HG03571 (cell line): ENCODE data around the gene PET100.

Source experiments
- ATAC-seq: cut with Tn5 transposase; IDR thresholded peaks from one replicate; pipeline ENCODE4 v1.9.1; 2021; ENCODE audit not compliant: unreplicated experiment

PET100 gene, protein sequence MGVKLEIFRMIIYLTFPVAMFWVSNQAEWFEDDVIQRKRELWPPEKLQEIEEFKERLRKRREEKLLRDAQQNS

DNA sequence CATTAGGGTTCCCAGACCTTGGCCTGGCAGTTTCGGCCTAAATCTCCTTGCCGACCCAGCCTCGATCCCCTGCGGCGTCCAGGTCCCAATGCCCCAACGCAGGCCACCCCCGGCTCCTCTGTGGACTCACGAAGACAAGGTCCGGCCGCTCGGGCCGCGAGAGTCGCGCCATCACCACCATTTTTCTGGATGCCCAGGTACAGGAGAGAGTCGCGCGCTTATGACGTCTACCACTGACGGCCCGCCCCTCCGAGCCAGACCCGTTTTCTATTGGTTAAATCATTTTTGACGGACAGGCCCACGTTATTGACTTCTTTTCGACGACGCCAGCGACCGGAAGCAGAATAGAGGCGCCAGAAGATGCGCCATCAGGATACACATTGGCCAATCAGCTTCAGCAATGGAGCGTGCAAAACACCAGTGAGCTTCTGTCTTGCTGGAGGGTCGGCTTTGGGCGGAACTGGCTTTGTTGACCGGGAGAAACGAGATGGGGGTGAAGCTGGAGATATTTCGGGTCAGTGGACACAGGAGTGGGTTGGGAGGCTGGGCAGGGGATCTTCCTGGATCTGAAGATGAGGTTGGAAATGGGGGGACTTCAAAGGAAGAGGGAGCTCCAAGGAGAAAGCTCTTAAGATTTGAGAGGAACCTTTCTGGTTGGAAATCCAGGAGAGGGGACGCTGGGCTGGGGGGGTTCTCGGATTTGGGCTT, at the start of gene PET100, which contains the start of gene XAB2:
TSS of gene PET100 (plus strand) at position 447 of the 708 bp plus-strand sequence. CDS start at position 488, 41 bp downstream.
TSS of gene XAB2 (minus strand) at position 199 of the 708 bp plus-strand sequence. CDS start at position 181, 18 bp downstream.
- peak; percentile 89 for ATAC-seq

DNA sequence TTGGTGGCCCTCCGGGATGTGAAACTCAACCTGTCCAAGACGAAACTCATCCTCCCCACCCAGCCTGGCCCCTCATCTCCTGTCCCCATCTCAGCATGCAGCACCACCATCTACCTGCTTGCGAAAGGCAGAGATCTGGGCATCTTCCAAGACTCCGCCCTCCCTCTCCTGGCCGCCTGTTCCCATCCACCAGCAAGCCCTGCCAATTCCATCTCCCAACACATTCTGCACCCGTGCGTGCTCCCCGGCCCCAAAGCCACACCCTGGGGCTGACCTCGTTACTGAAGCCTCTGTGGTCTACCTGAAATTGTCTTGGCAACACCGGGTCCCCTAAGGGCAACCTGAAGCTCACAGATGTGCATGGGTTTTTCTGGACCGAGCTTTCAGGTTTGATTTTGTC, 47.1 kb upstream of the PET100 start:
- no peak for ATAC-seq

DNA sequence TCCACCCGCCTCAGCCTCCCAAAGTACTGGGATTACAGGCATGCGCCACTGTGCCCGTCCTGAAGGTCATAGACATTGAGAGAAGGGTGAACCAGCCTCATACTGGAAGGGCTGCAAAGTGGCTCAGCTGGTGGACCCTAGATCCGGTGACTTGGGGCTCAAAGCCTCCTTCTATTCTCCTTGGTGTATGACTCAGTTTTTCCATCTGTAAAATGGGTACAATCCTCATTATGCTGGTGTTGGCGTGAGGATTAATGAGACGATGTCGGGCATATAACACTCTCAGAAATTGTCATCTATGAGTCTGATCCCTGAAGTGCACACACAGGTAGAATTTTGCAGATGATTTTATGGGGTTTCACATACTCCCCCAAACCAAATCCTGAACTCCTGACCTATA, 39.8 kb upstream of the PET100 start:
- no peak for ATAC-seq

DNA sequence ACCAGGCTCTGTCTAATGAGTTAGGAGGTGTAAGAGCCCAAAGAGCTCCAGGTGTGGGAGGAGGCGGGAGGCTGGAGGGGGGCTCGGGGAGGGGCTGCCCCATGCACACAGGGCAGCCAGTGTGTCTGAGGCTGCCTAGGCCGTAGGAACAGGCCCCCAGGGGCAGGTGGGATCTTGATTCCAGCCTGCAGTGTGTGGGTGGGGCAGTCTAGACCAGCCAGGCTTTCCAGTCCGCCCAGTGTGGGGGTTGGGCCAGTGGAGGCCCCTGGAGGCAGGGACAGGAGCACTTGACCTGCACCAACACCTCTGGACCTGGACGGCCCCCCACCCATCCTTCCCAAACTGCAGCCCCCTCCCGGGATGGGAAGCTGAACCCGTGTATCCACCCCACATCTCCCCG, 39.3 kb upstream of the PET100 start:
- no peak for ATAC-seq

DNA sequence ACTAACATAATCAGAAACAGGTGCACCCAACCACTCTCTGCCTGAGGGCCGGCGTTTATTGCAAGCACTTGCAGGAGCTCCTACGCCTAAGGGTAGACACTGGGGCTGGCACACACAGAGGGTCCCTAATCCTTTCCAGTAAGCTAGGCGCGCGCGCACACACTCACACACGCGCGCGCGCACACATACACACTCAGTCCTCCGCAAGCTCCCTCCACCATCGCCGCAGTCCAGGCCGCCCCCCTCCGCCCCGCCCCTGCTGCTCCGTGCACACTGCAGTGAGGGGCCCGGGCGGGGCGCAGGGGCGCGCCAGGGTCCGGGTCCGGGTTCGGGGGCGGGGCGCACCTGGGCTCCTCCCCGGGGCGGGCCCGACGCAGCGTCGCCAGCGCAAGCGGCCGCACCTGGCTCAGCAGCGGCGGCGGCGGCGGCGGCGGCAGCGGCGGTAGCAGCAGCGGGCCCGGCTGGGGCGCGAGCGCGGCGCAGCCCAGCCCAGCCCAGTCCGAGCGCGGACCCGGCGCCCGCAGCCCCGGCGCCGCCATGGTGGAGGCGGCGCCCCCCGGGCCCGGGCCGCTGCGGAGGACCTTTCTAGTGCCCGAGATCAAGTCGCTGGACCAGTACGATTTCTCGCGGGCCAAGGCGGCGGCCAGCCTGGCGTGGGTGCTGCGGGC, 34.0 kb upstream of the PET100 start, which contains the start of gene CAMSAP3:
TSS of gene CAMSAP3 (plus strand) at position 398 of the 668 bp plus-strand sequence. CDS start at position 538, 140 bp downstream.
- ATAC-seq = no peak

DNA sequence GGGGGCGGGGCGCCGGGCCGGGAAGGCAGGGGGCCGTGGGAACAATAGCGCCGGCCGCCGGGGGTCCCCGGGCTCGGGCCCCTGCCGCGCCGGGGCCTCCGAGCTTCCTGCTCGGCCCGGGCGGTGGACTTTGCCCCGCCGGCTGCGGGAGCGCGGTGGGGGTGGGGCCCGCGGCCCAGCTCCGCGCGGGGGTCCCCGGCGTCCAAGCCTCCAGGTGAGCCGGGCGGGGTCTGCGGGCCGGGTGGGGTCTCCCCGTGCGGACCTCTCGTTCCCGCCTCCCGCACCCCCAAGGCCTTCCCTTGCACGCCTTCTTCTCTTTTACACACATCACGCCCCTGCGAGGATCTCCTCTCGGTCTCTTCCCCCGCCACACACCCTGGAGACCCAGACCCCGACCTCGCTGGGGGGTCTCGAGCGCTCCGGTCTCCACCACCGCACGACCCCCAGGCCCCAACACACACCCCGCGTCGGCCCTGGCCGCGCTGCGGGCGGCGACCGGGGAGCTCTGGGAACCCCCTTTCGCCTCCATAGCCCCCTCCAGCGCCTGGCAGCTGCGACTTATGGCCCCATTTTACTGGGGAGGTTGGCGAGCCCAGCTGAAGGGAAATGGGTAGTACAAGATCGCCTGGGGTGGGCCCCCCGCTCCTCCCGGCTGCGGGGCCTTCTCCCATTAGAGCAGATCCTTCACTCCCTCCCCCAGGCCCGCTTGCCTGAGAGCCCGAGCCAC, 33.2 kb upstream of the PET100 start:
- no peak for ATAC-seq

DNA sequence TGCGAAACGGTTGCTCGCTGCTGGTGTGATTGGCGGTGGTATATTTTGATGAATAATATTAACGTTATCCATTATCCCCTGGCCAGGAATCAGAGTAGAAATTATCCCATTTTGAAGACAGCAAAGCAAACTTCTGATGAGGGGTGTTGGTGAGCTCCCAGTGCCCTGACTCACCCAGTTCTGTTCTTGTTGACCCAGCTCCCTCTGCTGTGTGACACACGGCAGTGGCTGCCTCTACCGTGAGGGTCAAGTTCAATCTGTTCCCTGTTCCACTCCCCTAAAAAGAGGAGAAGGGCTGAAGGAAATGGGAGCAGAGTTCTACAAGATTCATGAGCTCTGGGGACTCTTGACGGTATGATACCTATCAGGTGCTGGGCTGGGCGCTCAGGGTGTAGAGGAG, 31.9 kb upstream of the PET100 start:
- ATAC-seq = no peak

DNA sequence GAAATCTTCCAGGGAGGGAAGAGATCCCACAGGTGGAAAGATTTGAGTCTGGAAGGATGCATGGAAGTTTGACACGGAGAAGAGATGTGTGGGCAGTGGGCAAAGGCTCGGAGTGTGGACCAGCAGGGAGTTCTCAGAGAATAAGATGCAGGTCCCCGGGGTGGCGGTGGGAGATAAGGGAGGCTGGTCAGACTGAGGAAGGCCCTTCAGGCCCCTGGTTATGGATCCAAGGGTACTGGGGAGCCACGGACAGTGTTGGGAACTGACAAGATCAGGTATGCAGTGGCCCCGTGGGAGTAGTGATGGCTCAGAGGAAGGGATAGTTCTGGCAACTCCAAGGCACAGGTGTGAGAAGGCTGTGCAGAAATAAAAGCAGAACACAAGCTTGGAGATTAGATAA, 31.4 kb upstream of the PET100 start:
- no peak for ATAC-seq

DNA sequence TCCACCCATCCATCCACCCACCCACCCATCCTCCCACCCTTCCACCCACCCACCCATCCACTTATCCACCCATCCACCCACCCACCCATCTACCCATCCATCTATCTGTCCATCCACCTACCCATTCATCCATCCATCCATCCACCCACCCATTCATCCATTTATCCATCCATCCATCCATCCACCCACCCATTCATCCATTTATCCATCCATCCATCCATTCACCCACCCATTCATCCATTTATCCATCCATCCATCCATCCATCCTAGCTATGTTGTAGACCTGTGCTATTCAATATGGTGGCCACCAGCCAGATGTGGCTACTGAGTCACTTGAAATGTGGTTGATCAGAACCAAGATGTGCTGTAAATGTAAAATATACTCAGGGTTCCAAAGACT, 28.9 kb upstream of the PET100 start:
- ATAC-seq = no peak

DNA sequence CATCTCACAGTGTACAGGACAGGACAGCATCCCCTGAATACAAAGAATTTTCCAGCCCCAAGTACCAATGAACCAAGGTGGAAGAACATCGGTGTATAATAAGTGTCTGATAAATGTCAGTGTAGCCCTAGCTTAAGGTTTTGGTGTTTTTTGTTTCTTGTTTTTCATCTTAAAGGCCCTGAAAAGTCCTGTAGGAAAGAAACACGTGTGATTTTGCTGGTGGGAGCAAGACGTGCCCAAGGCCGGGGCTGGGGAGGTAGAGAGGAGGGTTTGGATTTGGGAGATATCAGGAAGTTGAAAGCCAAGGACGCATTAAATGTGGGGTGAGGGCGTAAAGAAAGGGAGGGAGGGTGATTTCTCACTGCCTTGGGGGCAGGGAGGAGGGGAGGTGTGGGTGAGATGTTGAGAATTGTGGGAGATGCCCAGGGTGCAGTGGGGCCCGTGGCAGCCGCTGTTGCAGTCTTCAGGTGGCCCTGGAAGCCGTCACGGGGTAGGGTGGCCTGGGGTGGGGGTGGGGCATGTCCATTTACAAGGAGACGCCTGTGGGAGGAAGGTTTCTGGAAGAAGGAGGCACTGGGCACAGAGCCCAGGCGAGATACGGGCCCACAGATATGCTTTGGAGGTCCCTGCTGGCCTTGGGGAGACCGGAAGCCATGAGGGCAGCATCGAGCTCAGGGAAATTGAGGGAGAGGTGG, 27.2 kb upstream of the PET100 start:
- no peak for ATAC-seq

DNA sequence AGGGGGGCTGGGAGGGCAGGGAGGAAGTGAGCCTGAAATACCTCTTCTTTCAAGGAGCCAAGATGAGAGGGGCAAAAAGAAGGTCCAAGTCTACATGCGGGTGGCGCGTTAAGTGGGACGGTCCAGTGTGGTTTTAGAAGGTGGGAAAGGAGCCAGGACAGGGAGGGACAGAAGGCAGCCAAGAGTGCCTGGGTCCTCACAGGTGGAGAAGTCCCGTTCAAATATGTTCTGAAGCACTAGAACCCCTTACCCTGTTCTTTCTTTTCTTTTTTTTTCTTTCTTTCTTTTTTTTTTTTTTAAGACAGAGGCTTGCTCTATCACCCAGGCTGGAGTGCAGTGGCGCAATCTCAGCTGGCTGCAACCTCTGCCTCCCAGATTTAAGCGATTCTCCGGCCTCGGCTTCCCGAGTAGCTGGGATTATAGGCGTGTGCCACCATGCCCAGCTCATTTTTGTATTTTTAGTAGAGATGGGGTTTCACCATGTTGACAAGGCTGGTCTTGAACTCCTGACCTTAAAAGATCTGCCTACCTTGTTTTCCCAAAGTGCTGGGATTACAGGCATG, 26.6 kb upstream of the PET100 start:
- ATAC-seq = no peak

DNA sequence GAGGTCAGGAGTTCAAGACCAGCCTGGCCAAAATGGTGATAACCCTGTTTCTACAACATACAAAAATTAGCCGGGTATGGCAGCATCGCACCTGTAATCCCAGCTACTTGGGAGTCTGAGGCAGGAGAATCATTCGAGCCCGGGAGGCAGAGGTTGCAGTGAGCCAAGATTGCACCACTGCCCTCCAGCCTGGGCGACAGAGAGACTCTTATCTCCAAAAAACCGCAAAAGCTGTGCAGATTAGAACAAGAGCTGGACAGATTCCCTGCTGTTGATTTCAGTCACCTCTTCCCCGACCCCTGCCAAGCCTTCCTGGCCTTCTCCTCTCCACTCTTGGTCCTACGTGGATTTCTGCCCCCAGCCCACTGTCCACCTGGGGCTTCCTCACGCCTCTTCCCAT, 25.7 kb upstream of the PET100 start:
- ATAC-seq = no peak

DNA sequence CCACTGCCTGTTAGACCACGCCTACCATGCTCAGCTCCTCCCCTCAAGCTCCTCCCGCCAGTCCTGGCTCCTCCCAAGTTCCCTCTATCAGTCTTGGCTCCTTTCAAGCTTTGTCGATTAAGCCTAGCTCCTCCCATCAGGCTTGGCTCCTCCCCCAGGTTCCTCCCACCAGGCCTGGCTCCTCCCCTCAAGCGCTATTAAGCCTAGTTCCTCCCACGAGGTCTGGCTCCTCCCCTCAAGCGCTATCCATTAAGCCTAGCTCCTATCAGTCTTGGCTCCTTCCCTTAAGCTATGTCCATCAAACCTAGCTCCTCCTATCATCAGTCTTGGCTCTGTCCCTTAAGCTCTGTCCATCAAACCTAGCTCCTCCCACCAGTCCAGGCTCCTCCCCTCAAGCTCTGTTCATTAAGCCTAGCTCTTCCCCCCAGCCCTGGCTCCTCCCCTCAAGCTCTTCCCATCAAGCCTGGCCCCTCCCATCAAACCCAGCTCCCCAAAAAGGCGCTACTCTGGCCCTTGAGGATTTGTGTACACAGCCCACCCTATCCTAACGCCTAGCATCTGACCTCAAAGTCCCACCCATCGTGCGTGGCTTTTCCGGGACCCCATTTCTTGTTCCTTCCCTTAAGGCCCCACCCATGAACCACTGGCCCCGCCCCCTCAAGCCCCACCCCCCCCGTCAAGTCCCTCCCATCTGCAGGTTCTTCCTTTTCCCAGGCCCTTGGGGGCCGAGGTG, 23.9 kb upstream of the PET100 start:
- ATAC-seq = no peak

DNA sequence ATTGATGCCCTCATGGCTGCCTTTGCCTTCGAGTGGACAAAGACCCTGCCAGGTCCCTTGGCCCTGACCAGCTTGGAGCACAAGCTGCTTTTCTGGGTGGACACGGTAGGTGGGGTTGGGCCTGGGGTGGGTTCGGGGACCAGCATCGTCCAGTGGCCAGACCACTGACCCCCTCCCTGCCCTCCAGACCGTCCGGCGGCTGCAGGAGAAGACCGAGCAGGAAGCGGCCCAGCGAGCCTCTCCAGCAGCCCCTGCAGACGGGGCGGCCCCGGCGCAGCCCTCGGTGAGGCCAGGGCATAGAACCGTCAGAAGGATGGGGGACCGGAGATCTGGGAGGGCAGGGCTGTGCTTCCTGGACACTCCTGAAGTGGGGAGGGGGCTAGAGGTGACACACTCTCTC, 23.3 kb upstream of the PET100 start:
- ATAC-seq = no peak

DNA sequence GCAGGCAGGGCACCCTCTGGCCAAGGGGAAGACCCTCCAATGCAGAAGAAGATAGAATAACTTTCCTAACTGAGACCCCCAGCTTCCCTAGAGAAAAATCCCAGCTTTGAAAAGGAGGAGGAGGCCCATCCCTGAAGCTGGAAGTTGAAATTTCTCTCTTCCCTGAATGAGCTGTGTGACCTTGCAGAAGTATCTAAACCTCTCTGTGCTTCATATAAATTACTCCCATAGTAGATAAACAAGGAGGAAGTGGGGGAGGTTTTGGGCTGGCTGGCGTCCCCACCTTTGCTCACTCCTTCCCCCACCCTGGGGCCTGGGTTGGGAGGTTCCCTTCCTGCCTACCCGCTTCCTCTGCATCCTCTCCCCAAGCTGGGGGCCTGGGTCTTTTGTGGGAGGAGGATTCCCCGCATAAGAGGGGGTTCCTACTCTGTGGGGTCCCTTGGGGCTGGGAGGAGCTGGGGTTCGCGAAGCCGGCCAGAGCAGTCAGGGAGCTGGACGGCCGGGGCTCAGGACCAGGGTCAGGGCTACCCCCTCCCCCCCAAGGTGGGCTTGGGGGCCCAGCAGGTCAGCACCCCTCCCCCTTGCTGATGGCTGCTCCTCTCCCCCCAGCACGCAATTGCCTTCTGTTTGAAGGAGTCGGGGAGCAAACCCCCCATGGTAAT, 22.2 kb upstream of the PET100 start:
- no peak for ATAC-seq

DNA sequence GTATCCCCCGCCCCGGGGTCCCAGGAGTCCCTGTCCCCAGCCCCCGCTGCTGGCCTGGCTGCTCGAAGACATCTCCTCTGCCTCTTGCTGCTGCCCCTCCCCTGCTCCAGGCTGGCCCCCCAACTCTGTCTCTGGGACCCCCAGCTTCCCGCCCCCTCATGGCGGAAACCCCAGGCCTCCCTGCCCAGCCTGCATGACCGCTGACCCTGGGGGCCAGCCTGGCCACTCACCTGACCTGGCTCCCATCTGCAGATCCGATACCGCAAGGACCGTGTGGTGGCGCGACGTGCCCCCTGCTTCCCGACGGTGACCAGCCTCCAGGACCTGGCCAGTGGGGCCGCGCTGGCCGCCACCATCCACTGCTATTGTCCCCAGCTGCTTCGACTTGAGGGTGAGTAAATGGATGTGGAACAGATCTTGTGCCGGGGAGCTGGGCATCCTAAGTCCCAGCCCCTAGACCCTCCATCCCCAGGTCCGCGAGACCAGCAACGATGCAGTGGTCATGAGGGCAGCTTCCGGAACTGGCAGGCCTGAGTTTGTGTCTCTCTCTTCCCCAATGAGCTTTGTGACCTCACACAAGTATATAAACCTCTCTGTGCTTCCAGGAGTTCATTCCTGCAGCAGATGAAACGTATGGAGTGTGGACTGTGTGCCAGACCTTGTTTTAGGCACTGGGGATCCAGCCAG, 21.6 kb upstream of the PET100 start:
- ATAC-seq = no peak

DNA sequence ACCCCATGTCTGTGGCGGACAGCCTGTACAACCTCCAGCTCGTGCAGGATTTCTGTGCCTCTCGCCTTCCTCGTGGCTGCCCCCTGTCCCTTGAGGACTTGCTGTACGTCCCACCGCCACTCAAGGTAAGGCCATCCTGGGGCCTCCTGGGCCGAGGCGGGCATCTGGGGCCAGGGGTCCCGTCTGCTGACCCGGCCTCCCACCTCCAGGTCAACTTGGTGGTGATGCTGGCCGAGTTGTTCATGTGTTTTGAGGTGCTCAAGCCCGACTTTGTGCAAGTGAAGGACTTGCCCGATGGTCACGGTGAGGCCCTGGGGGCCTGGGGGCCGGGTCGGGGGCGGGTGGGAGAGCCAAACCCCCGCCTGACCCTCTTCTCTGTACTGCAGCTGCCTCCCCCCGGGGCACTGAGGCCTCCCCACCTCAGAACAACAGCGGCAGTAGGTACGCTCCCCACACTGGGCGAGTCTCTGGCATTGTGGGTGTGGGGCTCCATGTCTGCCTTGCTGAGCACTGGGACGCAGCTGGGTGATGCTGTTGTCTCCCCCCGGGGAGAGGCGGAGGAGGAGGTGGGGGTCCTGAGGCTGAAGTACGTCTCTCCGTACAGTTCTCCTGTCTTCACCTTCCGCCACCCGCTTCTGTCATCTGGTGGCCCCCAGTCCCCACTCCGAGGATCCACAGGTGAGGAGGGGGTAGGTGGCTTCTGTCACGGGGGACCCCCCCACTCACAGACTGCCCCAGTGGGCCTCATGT, 18.9 kb upstream of the PET100 start:
- ATAC-seq = no peak
